Natural killer cell (primary cell): ENCODE data around the gene FAM210B. TPM values are rescaled to one million over a fixed set of nuclear protein-coding genes. Genes with fewer than 3 reads are reported as not detected.

ENCODE experiments used
- ATAC-seq, 3 donors: fragments of 150-1000 bp in 2 of 3; fragments of 200-7000 bp in 1 of 3; cut with Tn5 transposase; 1 replicate in 1 of 3; 2 replicates in 2 of 3; pipeline ENCODE4 v1.10.0; 2021; ENCODE audit warnings: mild to moderate bottlenecking in 2 of 3, moderate library complexity in 2 of 3
- DNase-seq, 2 donors: peaks; one replicate each; pipeline versions ENCODE4 v3.0.0 to v3.0.0-alpha.2; 2013 to 2021; ENCODE audit warnings: mixed read lengths in 1 of 2
- H3K27ac ChIP-seq: one replicate; pipeline ENCODE4 v1.5.1; 2013; ENCODE audit warnings: mild to moderate bottlenecking, low read length
- H3K27me3 ChIP-seq: one replicate; pipeline ENCODE4 v1.6.1; 2013; ENCODE audit warnings: low read length; ENCODE audit not compliant: control insufficient read depth, insufficient read depth
- H3K36me3 ChIP-seq: one replicate; pipeline ENCODE4 v1.6.1; 2013; ENCODE audit warnings: low read length; ENCODE audit not compliant: control insufficient read depth, insufficient read depth
- H3K4me1 ChIP-seq: one replicate; pipeline ENCODE4 v1.6.1; 2013; ENCODE audit warnings: low read length; ENCODE audit not compliant: control insufficient read depth, insufficient read depth
- H3K4me3 ChIP-seq: one replicate; pipeline ENCODE4 v1.5.1; 2013; ENCODE audit warnings: low read length
- H3K9me3 ChIP-seq: one replicate; pipeline ENCODE4 v1.6.1; 2013; ENCODE audit warnings: low read length; ENCODE audit not compliant: control insufficient read depth, insufficient read depth
- H3K27ac Mint-ChIP-seq, 2 donors: one replicate each; pipeline ENCODE4 v1.8.0; 2022; ENCODE audit warnings: mild to moderate bottlenecking in 2 of 2, mixed read lengths in 2 of 2, moderate library complexity in 1 of 2
- H3K27me3 Mint-ChIP-seq, 2 donors: one replicate each; pipeline ENCODE4 v1.8.0; 2022; ENCODE audit warnings: low read depth in 2 of 2, mixed read lengths in 2 of 2
- H3K36me3 Mint-ChIP-seq: one replicate; pipeline ENCODE4 v1.8.0; 2022; ENCODE audit warnings: mixed read lengths
- H3K4me1 Mint-ChIP-seq, 2 donors: one replicate each; pipeline ENCODE4 v1.8.0; 2022; ENCODE audit warnings: mixed read lengths in 2 of 2
- H3K4me3 Mint-ChIP-seq: one replicate; pipeline ENCODE4 v1.8.0; 2022; ENCODE audit warnings: mild to moderate bottlenecking, moderate library complexity, mixed read lengths
- H3K9me3 Mint-ChIP-seq, 2 donors: one replicate each; pipeline ENCODE4 v1.8.0; 2022; ENCODE audit warnings: mixed read lengths in 2 of 2
- CTCF ChIP-seq: fragments of 200-600 bp; IDR thresholded peaks from one replicate; pipeline ENCODE4 v1.8.0; 2022; ENCODE audit warnings: antibody characterized with exemption
- WGBS: methylation state at CpG from one replicate; pipeline ENCODE4 v1.1.7; 2013; ENCODE audit warnings: missing lambda C conversion rate; ENCODE audit not compliant: insufficient coverage; 5-methylcytosine and 5-hydroxymethylcytosine counted together
- intact Hi-C: fragments of 100-400 bp; cut with micrococcal nuclease; formaldehyde crosslinking; loops from one replicate; pipeline ENCODE4 v1.14.2; 2022
- total RNA-seq, 4 donors: library from RNA; stranded (reverse); fragments of 120-200 nt in 1 of 4; gene quantifications; one replicate each; pipeline versions ENCODE4 v1.2.3 to v1.2.4, GENCODE V29; 2013 to 2022

The FAM210B gene
- total RNA-seq, 3 donors from 2014 or later (not counting 1 experiment from before 2014, with no cell fraction given), result 6.4 to 11.5 (median 8.8) TPM

- peaks cover 14% of the 10 kb centered on the region for H3K27me3 ChIP-seq
- intact Hi-C loops, result no loop called here
- no peak overlapping the region for H3K4me3 ChIP-seq
- no peaks in the 10 kb centered on the region for H3K36me3 Mint-ChIP-seq
- no peak overlapping the region for H3K27ac Mint-ChIP-seq
- H3K27ac ChIP-seq, result no peak overlapping the region
- peaks cover 6% of the 10 kb centered on the region for H3K4me1 ChIP-seq
- H3K4me3 Mint-ChIP-seq, result no peak overlapping the region
- H3K27me3 Mint-ChIP-seq, result peaks cover 46 to 57% of the 10 kb centered on the region in 2 donors
- WGBS, result 84% methylated on average over 8 of the region's 8 CpGs
- no peaks in the 10 kb centered on the region for H3K36me3 ChIP-seq
- no peak for TF ChIP-seq CTCF
- no peaks in the 10 kb centered on the region for H3K9me3 Mint-ChIP-seq
- H3K4me1 Mint-ChIP-seq, result peaks cover 5 to 10% of the 10 kb centered on the region in 2 donors
- no peak for ATAC-seq
- H3K9me3 ChIP-seq, result no peaks in the 10 kb centered on the region
- DNase-seq, result no peak
Observed at GRCh38 chr20:56345911-56346310, 12.9 kb upstream of the FAM210B start.

GRCh38 chr20:56347628-56348304, 11.0 kb upstream of the FAM210B start:
- no peak overlapping the region for H3K4me3 ChIP-seq
- intact Hi-C loops, result no loop called here
- WGBS, result 69% methylated on average over 10 of the region's 13 CpGs
- Mint-ChIP-seq H3K9me3 (no peaks in the 10 kb centered on the region), H3K36me3 (no peaks in the 10 kb centered on the region), H3K4me3 (no peak overlapping the region), H3K4me1 (peaks cover 5 to 10% of the 10 kb centered on the region in 2 donors), H3K27ac (no peak overlapping the region), H3K27me3 (peaks cover 46 to 49% of the 10 kb centered on the region in 2 donors)
- H3K36me3 ChIP-seq, result no peaks in the 10 kb centered on the region
- H3K9me3 ChIP-seq, result no peaks in the 10 kb centered on the region
- ATAC-seq (no peak), DNase-seq (no peak)
- H3K27ac ChIP-seq, result no peak overlapping the region
- H3K27me3 ChIP-seq, result peaks cover 13% of the 10 kb centered on the region
- no peak for TF ChIP-seq CTCF
- H3K4me1 ChIP-seq, result peaks cover 6% of the 10 kb centered on the region

- TF ChIP-seq CTCF, result no peak
- H3K27me3 Mint-ChIP-seq, result peaks cover 43 to 44% of the 10 kb centered on the region in 2 donors
- DNase-seq (no peak), ATAC-seq (no peak)
- Histone ChIP-seq H3K36me3 (no peaks in the 10 kb centered on the region), H3K27me3 (peaks cover 8% of the 10 kb centered on the region), H3K4me3 (no peak overlapping the region), H3K9me3 (no peaks in the 10 kb centered on the region), H3K27ac (no peak overlapping the region), H3K4me1 (peaks cover 6% of the 10 kb centered on the region)
- H3K4me3 Mint-ChIP-seq, result no peak overlapping the region
- WGBS, result 33% methylated on average over 4 of the region's 5 CpGs
- H3K4me1 Mint-ChIP-seq, result peaks cover 4 to 10% of the 10 kb centered on the region in 2 donors
- H3K36me3 Mint-ChIP-seq, result no peaks in the 10 kb centered on the region
- H3K9me3 Mint-ChIP-seq, result no peaks in the 10 kb centered on the region
- intact Hi-C loops, result no loop called here
- no peak overlapping the region for H3K27ac Mint-ChIP-seq
Observed at GRCh38 chr20:56348305-56348693, 10.5 kb upstream of the FAM210B start.

- no peak for TF ChIP-seq CTCF
- Histone ChIP-seq H3K27me3 (peaks cover 4% of the 10 kb centered on the region), H3K36me3 (no peaks in the 10 kb centered on the region), H3K9me3 (no peaks in the 10 kb centered on the region), H3K4me3 (no peak overlapping the region), H3K4me1 (peaks cover 4% of the 10 kb centered on the region), H3K27ac (no peak overlapping the region)
- 5% methylated on average over 3 of the region's 3 CpGs for WGBS
- no peak overlapping the region for H3K4me3 Mint-ChIP-seq
- peaks cover 43 to 44% of the 10 kb centered on the region in 2 donors for H3K27me3 Mint-ChIP-seq
- intact Hi-C loops, result no loop called here
- peaks cover 0 to 6% of the 10 kb centered on the region in 2 donors for H3K4me1 Mint-ChIP-seq
- ATAC-seq, result no peak
- H3K9me3 Mint-ChIP-seq, result no peaks in the 10 kb centered on the region
- no peak overlapping the region for H3K27ac Mint-ChIP-seq
- no peak for DNase-seq
- H3K36me3 Mint-ChIP-seq, result no peaks in the 10 kb centered on the region
Observed at GRCh38 chr20:56348746-56349145, 10.0 kb upstream of the FAM210B start.
